Endothelial cell of umbilical vein (primary cell): ENCODE data around the gene KCNMB2. TPM values are rescaled to one million over a fixed set of nuclear protein-coding genes. Genes with fewer than 3 reads are reported as not detected.

Source experiments
- BruUV-seq: library from RNA; stranded (reverse); fragments of 400-500 nt; replicated peaks from 2 replicates; lab custom pipeline; 2021; lab: Mats Ljungman, UMichigan
- CTCF ChIA-PET: fragments of 300-600, 350-600 bp; sonication (Branson Sonifier 250); formaldehyde crosslinking; loops from one replicate; lab custom pipeline; 2021; ENCODE audit warnings: antibody characterized with exemption, inconsistent platforms; lab: Charles Lee
- POLR2A ChIA-PET: fragments of 300-600, 350-600 bp; sonication (Branson Sonifier 250); formaldehyde crosslinking; loops from one replicate; lab custom pipeline; 2021; ENCODE audit warnings: antibody characterized with exemption, inconsistent platforms; lab: Charles Lee
- DNase-seq: peaks from one replicate; pipeline ENCODE4 v3.0.0-alpha.2; 2011; ENCODE audit warnings: low read depth, low spot score
- FAIRE-seq: peaks from 2 replicates; lab custom pipeline; 2011; peaks lifted over from hg19 to GRCh38; lab: Jason Lieb, UNC
- H2AFZ ChIP-seq: 2 replicates; pipeline ENCODE4 v1.6.0; 2012; ENCODE audit warnings: low read depth, low read length, control low read depth, inconsistent platforms
- H3K27ac ChIP-seq: 2 replicates; pipeline ENCODE4 v1.5.1; 2011; ENCODE audit warnings: low read depth, mild to moderate bottlenecking, control low read depth, low read length, moderate library complexity; ENCODE audit not compliant: insufficient read depth
- H3K27me3 ChIP-seq, 2 experiments: 2 replicates each; pipeline versions ENCODE4 v1.6.0 to v1.6.1; 2011; ENCODE audit warnings: low read length in 2 of 2, mixed read lengths in 1 of 2; ENCODE audit not compliant: control insufficient read depth in 2 of 2, insufficient read depth in 2 of 2
- H3K36me3 ChIP-seq, 2 experiments: 2 replicates in 1 of 2; 3 replicates in 1 of 2; pipeline ENCODE4 v1.5.1; 2011; ENCODE audit warnings: low read length in 2 of 2, mild to moderate bottlenecking in 1 of 2, moderate library complexity in 1 of 2; ENCODE audit not compliant: control insufficient read depth in 2 of 2, insufficient read depth in 2 of 2; ENCODE audit errors: extremely low read depth in 1 of 2
- H3K4me1 ChIP-seq: 3 replicates; pipeline ENCODE4 v1.5.1; 2011; ENCODE audit warnings: mild to moderate bottlenecking, low read length; ENCODE audit not compliant: control insufficient read depth, insufficient read depth; ENCODE audit errors: extremely low read depth
- H3K4me2 ChIP-seq: 2 replicates; pipeline ENCODE4 v1.6.1; 2011; ENCODE audit warnings: low read length, control low read depth, mixed read lengths; ENCODE audit not compliant: insufficient read depth
- H3K4me3 ChIP-seq, 3 experiments: fragments of 200-600 bp in 1 of 3; sonication (generic), shearing (Covaris generic) in 1 of 3; replicated peaks in 1 of 3; 2 replicates each; pipeline ENCODE4 v1.5.1; 2011 to 2016; ENCODE audit warnings: control low read depth in 3 of 3, low read length in 3 of 3, mild to moderate bottlenecking in 2 of 3, inconsistent platforms in 1 of 3, low read depth in 1 of 3, moderate library complexity in 1 of 3; ENCODE audit not compliant: insufficient read depth in 1 of 3
- H3K79me2 ChIP-seq: 2 replicates; pipeline ENCODE4 v1.6.0; 2012; ENCODE audit warnings: low read length, inconsistent platforms; ENCODE audit not compliant: control insufficient read depth, insufficient read depth
- H3K9ac ChIP-seq: replicated peaks from 2 replicates; pipeline ENCODE3; 2011; ENCODE audit warnings: low read length, control low read depth; ENCODE audit not compliant: insufficient read depth; ENCODE audit errors: extremely low read depth
- H3K9me1 ChIP-seq: replicated peaks from 3 replicates; pipeline ENCODE4 v1.6.0; 2011; ENCODE audit warnings: mild to moderate bottlenecking, low read length; ENCODE audit not compliant: control insufficient read depth, insufficient read depth; ENCODE audit errors: extremely low read depth
- H3K9me3 ChIP-seq: replicated peaks from 2 replicates; pipeline ENCODE4 v1.5.1; 2012; ENCODE audit warnings: low read length, inconsistent platforms; ENCODE audit not compliant: control insufficient read depth, insufficient read depth
- H4K20me1 ChIP-seq: replicated peaks from 2 replicates; pipeline ENCODE3; 2011; ENCODE audit warnings: mild to moderate bottlenecking, low read length; ENCODE audit not compliant: control insufficient read depth, insufficient read depth; ENCODE audit errors: extremely low read depth
- CTCF ChIP-seq, 2 donors: IDR thresholded peaks; 1 replicate in 1 of 2; 2 replicates in 1 of 2; pipeline ENCODE4 v1.5.1; 2011; ENCODE audit warnings: low read length in 2 of 2, mild to moderate bottlenecking in 2 of 2, moderate library complexity in 2 of 2, control low read depth in 1 of 2, inconsistent platforms in 1 of 2, low read depth in 1 of 2; ENCODE audit not compliant: insufficient read depth in 1 of 2; ENCODE audit errors: extremely low read depth in 1 of 2
- EZH2 ChIP-seq: IDR thresholded peaks from 2 replicates; pipeline ENCODE4 v1.6.1; 2012; ENCODE audit warnings: borderline replicate concordance, low read depth, mild to moderate bottlenecking, moderate library complexity, low read length, inconsistent platforms; ENCODE audit not compliant: severe bottlenecking
- FOS ChIP-seq: IDR thresholded peaks from 2 replicates; pipeline ENCODE4 v1.6.1; 2011; ENCODE audit warnings: mild to moderate bottlenecking, low read length, moderate library complexity, borderline replicate concordance; ENCODE audit not compliant: insufficient read depth
- GATA2 ChIP-seq: IDR thresholded peaks from 2 replicates; pipeline ENCODE4 v1.7.0; 2011; ENCODE audit warnings: low read depth, mild to moderate bottlenecking, moderate library complexity, mixed read lengths, low read length; ENCODE audit not compliant: insufficient read length, insufficient read depth
- JUN ChIP-seq: IDR thresholded peaks from 2 replicates; pipeline ENCODE4 v1.6.1; 2011; ENCODE audit warnings: borderline replicate concordance, low read depth; ENCODE audit not compliant: insufficient read length, insufficient read depth
- MAX ChIP-seq: IDR thresholded peaks from 2 replicates; pipeline ENCODE4 v1.6.1; 2011; ENCODE audit not compliant: insufficient read depth, insufficient read length
- MYC ChIP-seq: IDR thresholded peaks from one replicate; pipeline ENCODE4 v1.6.1; 2011; ENCODE audit warnings: mild to moderate bottlenecking, low read depth, low read length
- POLR2A ChIP-seq: IDR thresholded peaks from 2 replicates; pipeline ENCODE4 v1.6.1; 2012; ENCODE audit warnings: low read depth, mild to moderate bottlenecking, control low read depth, low read length
- POLR2AphosphoS5 ChIP-seq: IDR thresholded peaks from 2 replicates; pipeline ENCODE4 v1.6.1; 2012; ENCODE audit warnings: low read depth, mild to moderate bottlenecking, control low read depth, low read length, moderate library complexity; ENCODE audit not compliant: insufficient read depth
- dilution Hi-C: fragments of 300-500 bp; cut with MboI; formaldehyde crosslinking; loops from one replicate; pipeline ENCODE4 v1.15.0; 2019; ENCODE audit warnings: low sequenced_read_pairs; ENCODE audit not compliant: extremely low pct_ligation_motif_present
- intact Hi-C: fragments of 100-400 bp; cut with micrococcal nuclease; formaldehyde crosslinking; loops from one replicate; pipeline ENCODE4 v1.10.0; 2022
- polyA plus RNA-seq, 4 experiments: library from polyadenylated mRNA; depleted of rRNA in 3 of 4; stranded (reverse) in 3 of 4; unstranded in 1 of 4; fragments of >200 nt; gene quantifications; 2 replicates each; pipeline versions ENCODE4 v1.2.1 to v1.2.3, GENCODE V29; 2011 to 2012; ENCODE audit warnings: missing spikeins in 1 of 4
- total RNA-seq: library from RNA; stranded (reverse); gene quantifications from 2 replicates; pipeline ENCODE4 v1.2.3, GENCODE V29; 2021

The KCNMB2 gene
- total and polyA plus RNA-seq, 2 donors (not counting 3 experiments of a cell fraction or from before 2014, with no cell fraction given): not detected

GRCh38 chr3:178558637-178559036 lies 22.4 kb downstream of the KCNMB2 start:
- Histone ChIP-seq H3K4me1 (peaks cover 15% of the 10 kb centered on the region), H2AFZ (no peak overlapping the region), H3K4me2 (no peak overlapping the region), H3K79me2 (no peaks in the 10 kb centered on the region), H3K9me1 (no peaks in the 10 kb centered on the region), H3K4me3 (no peak overlapping the region), H3K27ac (no peak overlapping the region), H3K36me3 (no peaks in the 10 kb centered on the region), H3K9ac (no peak overlapping the region), H3K9me3 (no peaks in the 10 kb centered on the region), H3K27me3 (no peaks in the 10 kb centered on the region), H4K20me1 (no peaks in the 10 kb centered on the region)
- POLR2A ChIA-PET: no interaction called here
- TF ChIP-seq JUN: no peak
- TF ChIP-seq GATA2: no peak
- no peak for FAIRE-seq
- no TSS peak for BruUV-seq
- DNase-seq: no peak
- dilution Hi-C loops: no loop called here
- intact Hi-C loops: no loop called here
- CTCF ChIA-PET: no interaction called here

DNA sequence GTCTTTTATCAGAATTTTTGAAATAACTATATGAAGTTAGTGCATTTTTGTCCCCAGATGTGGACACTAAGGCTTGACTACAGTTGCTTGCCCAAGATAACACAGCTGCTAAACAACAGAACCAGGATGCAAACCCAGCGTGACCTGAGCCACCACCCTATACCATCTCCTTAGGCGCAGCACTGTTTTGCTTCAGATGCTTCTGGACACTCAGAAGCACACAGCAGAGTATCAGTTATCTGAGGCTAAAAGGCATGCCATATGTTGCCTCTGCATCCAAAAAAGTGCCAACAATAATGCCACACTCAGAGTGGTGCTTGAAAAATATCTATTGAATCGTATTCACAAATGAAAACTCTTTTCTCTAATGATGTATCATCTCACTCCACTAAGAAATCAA lies 24.5 kb downstream of the KCNMB2 start:
- Histone ChIP-seq H3K9me1 (no peaks in the 10 kb centered on the region), H3K9ac (no peak overlapping the region), H3K4me3 (no peak overlapping the region), H2AFZ (no peak overlapping the region), H3K4me2 (no peak overlapping the region), H3K4me1 (peaks cover 15% of the 10 kb centered on the region), H4K20me1 (no peaks in the 10 kb centered on the region), H3K27me3 (no peaks in the 10 kb centered on the region), H3K27ac (no peak overlapping the region), H3K79me2 (no peaks in the 10 kb centered on the region), H3K9me3 (no peaks in the 10 kb centered on the region), H3K36me3 (no peaks in the 10 kb centered on the region)
- POLR2A ChIA-PET: no interaction called here
- DNase-seq: no peak
- dilution Hi-C loops (no loop called here), intact Hi-C loops (no loop called here)
- no TSS peak for BruUV-seq
- FAIRE-seq: no peak
- TF ChIP-seq JUN: no peak
- no peak for TF ChIP-seq EZH2
- TF ChIP-seq POLR2AphosphoS5: no peak
- TF ChIP-seq POLR2A: no peak
- TF ChIP-seq MAX: no peak
- TF ChIP-seq GATA2: no peak
- no peak for TF ChIP-seq MYC
- no peak for TF ChIP-seq CTCF (IDR thresholded peaks at IDR 0.05; ENCODE audit: extremely low read depth in 1 of 2, insufficient read depth in 1 of 2, low read depth in 1 of 2, low read length in 2 of 2)
- TF ChIP-seq FOS: no peak
- CTCF ChIA-PET: no interaction called here
